SHP77 (cell line): ENCODE measurements around the gene DYNLT2B.
"Not testable (repeated sequence)": the region's sequence is repeated elsewhere in the genome, so short reads cannot be mapped to it uniquely, and the experiment has no call there.

ENCODE experiments used
- DNase-seq, 2 experiments: peaks; one replicate each; lab custom pipeline; 2025; lab: John Stamatoyannopoulos, UW

Gene DYNLT2B

DNA sequence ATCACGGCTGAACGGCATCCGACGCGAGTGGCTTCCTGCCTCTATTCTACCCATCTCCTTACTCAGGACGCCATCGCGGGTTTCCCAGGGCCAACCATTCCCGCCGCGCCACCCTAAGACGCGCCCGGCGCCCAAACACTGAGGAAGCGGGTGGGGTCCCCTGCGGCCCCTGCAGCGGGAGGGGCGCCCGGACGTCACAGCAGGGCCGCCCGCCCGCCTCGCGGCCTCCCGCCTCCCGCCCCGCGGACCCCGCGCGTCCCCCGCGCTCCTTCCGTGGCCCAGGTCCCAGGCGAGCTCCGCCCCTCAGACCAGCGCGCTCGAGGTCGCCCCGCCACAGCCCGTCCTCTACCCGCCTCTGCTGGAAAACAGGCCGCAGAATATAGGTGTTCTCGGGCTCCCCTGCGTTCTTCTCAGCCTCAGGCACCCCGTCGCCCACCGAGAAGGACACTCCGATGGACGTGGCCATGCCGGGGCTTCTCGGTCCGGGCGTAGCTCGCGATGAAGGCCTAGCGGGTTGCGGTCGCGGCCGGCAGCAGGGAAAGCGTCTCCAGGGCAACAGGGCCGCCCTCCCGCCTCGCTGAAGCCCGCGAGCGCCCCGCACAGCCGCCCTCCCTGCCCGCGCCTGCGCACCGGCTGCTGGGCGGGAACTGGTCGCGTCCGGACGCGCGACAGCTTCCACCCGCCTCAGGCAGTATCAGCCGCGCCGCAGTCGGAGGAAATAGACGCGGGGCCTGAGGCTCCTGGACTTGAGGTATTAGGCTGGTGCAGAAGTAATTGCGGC lies at the start of gene DYNLT2B:
TSS of gene DYNLT2B (minus strand) at position 554 of the 781 bp plus-strand sequence. CDS start at position 466, 88 bp downstream.
- DNase-seq, result peak; percentile 32 to 72

DNA sequence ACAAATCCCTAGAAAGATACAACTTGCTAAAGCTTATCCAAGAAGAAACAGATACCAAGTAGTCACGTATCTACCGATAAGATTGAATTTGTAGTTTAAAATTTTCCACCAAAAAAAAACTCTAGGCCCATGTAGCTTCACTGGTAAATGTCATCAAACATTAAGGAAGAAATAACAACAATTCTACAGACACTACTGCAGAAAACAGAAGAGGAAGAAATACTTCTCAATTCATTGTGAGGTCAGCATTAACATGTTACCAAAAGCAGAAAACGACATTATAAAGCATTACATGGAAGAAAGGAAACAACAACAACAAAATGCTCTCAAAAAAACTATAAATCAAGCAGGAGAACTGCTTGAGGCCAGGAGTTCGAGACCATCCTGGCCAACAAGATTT lies 47.7 kb upstream of the DYNLT2B start:
- no peak for DNase-seq

DNA sequence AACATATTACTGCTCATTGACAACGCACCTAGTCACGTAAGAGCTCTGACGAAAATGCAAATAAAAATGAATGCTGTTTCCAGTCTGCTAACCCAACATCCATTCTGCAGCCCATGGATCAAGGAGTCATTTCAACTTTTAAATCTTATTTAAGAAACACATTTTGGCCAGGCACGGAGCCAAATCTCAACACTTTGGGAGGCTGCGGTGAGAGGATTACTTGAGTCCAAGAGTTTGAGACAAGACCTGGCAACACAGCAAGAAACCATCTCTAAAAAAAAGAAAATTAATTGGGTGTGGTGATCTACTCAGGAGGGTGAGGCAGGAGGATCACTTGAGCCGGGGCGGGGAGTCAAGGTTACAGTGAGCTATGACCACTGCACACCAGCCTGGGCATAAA lies 42.5 kb upstream of the DYNLT2B start:
- DNase-seq, result no peak

DNA sequence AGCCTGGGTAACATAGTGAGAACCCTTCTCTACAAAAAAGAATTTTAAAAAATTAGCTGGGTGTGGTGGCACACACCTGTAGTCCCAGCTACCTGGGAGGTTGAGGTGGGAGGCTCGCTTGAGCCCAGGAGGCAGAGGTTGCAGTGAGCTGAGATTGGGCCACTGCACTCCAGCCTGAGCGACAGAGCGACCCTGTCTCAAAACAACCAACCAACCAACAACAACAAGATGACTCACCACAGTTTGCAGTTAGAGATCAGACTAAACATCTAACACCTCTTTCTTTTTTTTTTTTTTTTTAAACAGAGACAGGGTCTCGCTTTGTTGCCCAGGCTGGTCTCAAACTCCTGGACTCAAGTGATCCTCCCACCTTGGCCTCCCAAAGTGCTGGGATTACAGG lies 40.5 kb upstream of the DYNLT2B start:
- DNase-seq, result not testable (repeated sequence)

DNA sequence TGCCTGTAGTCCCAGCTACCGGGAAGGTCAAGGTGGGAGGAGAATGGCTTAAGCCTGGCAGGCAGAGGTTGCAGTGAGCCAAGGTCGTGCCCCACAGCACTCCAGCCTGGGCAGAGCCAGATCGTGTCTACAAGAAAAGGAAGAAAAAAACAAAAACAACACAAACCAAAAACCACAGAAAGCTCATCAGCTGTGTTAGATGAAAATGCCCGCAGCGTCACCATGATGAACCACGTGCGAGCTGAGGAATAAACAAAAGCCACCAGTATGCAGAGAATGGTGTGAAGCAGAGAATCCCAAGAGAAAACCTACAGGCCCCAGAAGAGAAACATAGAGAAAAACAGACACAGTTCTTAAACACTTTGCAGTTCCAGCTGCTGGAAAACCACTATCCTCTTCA lies 39.9 kb upstream of the DYNLT2B start:
- no peak for DNase-seq

DNA sequence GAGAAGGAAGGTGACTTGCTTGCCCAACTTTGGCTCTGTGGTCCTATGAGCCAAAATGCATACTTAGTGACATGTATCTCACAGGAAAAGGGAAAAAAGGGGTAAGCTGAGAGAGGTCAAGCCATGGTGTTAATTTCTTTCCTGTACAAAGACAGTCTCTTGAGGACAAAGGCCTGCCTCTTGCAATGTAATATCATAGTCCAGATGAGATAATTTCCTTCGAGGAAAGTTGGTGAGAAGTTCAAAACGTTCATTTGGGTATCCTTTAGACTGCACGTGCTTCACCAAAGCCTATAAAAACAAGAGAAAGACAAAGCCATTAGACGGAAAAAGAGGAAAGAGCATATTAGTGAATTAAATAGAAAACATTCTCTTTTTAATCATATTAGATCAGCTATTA lies 38.5 kb upstream of the DYNLT2B start:
- DNase-seq, result no peak

DNA sequence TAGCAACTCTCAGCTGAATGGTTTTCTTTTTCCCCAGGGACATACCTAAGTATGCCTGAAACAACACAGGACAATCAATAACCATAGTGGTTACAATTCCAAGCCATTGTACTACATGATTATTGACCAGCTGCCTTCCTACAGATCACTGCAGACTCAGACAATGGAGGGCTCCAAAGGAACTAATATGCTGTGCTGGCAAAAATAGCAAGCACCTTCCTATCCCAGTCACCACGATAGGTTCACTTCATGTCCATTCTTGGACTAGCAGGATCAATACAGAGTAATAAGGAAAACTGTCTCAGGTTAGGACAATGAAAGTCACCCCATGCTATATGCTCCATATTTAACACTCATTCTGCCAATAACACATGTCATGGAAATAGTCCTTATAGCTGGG lies 37.6 kb upstream of the DYNLT2B start:
- no peak for DNase-seq

DNA sequence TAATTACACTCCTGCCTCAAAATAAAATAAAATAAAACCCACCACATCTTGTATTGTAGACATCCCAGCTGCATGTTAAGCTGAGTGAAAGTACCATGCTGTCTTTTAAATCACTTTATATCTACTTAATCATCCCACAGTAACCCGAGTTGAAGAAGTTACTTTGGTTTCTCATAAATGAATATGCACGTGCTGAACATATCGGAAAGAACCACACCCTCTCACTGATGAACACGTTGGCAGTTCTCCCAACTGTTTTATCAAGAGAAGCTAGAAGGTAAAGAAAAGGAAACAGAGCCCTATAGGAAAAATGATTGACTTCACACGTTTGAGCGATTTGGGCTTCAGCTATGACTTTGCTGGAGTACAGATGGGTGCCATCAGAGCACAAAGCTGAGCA lies 36.1 kb upstream of the DYNLT2B start:
- no peak for DNase-seq

DNA sequence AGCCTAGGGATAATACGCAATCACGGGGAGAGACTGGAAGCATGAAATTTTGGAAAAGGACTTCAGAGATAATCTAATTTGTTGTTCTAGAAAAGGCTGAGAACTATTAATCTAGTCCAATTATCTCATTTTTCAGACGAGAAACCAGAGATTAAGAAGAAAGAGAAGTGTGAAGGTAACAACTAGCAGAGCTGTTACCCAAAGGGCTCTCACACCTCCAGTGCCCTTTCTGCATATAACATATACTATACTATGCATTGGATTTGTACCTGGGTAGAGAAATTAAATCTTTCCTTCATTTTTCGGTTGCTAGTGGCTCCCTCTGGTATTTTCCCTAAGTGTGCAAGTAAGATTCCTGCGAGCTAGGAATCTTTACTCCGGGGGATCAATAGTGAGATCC lies 33.5 kb upstream of the DYNLT2B start:
- no peak for DNase-seq

DNA sequence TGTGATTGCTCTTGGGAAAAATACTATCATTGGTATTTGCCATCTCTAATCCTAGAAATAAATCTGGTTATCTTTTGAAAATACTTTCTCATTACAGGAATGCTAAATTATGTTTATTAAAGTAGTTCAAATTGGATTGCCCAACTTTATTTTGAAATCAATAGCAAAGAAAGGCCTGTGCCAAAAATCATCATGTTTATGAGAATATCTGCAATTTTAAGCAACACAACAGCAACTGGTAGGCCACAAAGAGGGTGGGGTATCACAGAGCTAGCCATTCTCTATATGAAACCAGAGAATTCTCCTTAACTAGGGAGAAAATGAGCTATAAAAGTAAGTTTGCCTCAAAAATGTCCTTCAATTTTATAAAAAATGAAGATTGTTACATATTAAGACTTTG lies 32.0 kb upstream of the DYNLT2B start:
- DNase-seq, result no peak

DNA sequence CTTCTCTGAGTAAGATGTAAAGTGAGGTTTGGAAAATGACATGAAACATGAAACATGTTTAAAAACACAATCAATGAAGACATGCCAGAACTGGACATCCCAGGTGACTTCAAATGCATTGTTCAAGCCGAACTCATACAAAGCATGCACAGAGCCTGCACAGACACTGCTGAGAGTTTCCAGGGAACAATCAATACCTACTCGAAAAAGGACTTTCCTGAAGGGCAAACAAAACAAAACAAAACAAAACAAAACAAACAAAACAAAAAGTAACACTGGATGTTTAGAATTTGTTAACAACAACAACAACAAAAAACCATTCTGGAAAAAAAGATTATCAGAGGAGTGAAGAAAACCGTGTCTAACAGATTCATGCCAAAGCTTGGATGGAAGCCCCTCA lies 30.7 kb upstream of the DYNLT2B start:
- no peak for DNase-seq

DNA sequence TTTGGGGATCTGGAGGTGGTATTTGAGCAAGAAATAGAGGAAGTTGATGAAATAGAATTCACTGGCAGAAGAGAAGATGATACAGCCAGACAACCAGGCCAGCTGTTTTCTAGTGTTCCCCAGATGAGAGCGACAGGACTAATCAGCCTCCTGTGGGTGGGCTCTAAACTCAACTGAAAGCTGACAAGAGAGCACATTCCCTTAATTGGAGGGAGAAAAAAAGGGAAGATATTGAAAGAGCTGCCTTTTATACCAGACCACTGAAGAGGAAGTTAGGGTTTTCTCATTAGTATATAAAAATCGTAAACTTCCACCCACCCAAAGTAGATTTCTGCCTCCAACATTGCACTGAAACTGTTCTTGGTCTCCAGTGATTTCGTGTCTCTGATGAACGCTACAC lies 26.6 kb upstream of the DYNLT2B start:
- no peak for DNase-seq

DNA sequence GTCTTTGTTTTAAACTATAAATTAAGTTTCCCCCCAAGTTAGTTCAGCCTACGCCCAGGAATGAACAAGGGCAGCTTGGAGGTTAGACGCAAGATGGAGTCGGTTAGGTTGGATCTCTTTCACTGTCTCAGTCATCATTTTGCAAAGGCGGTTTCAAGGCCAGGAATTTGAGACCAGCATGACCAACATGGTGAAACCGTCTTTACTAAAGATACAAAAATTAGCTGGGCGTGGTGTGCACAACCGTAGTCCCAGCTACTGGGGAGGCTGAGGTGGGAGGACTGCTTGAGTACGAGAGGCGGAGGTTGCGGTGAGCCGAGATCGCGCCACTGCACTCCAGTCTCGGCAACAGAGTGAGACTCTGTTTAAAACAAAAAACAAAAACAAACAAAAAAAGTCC lies 25.9 kb upstream of the DYNLT2B start:
- DNase-seq, result not testable (repeated sequence)

DNA sequence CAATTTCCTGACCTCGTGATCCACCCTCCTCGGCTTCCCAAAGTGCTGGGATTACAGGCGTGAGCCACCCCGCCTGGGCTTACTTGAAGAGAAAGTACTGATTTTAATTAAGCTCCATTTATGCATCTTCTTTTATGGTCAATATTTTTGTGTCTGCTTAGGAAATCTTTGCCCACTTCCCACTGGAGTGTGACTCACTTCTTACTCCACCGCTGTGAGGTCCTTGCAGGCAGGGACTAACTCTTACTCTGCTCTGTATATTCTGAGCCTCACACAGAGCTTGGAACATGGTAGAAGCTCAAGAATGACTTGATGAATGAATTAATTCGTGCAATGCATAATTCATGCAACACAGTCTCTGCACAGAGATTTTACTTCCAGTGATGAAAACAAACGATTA lies 23.1 kb upstream of the DYNLT2B start:
- no peak for DNase-seq

DNA sequence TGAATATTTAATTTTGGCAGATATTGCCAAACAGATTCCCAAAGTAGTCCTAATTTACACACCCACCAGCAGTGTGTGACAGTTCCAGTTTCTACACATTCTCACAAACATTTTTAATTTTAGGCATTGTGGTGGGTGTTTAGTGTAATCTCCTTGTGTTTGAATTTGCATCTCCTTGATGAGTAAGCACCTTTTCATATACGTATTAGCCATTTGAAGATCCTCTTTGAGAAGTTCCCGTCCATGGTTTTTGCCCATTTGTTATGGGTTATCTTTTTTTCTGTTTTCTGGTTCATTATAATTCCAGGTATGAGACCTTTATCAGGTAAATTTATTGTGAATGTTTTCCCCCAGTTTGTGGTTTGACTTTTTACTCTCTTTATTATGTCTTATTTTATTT lies 22.4 kb upstream of the DYNLT2B start:
- DNase-seq, result no peak

DNA sequence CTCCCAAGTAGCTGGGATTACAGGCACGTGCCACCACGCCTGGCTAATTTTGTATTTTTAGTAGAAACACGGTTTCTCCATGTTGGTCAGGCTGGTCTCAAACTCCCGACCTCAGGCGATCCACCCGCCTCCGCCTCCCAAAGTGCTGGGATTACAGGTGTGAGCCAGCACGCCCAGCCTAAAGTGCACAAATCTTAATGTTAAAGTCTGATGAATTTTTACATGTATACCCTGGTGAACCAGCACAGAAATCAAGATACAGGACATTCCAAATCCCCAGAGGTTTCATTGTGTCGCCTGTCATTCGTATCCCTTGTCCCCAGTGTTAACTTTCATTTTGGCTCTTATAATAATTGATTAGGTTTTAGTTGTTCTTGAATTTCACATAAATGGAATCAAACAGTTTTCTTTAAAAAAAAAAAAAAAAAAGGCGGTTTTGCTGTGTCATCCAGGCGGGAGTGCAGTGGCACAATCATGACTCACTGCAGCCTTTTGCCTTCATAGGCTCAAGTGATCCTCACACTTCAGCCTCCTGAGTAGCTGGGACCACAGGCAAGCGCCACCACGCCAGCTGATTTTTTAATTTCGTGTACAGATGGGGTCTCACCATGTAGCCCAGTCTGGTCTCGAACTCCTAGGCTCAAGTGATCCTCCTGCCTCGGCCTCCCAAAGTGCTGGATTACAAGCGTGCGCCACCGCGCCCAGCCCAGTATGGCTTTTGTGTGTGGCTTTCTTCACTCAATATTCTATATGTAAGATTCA lies 21.6 kb upstream of the DYNLT2B start:
- DNase-seq, result no peak

DNA sequence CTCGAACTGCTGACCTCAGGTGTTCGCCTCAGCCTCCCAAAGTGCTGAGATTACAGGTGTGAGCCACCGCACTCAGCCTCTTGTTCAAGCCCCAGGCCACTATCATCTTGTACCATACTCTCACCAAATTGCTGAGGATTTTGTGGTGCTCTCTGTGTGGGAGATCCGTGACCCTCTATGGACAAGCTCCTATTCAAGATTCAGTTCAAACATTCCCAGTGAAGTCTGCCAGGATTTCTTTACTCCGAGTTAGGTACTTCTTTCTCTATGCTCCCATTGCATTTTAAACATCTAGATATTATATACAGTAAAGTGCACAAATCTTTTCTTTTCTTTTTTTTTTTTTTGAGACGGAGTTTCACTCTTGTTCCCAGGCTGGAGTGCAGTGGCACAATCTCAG lies 21.0 kb upstream of the DYNLT2B start:
- no peak for DNase-seq

DNA sequence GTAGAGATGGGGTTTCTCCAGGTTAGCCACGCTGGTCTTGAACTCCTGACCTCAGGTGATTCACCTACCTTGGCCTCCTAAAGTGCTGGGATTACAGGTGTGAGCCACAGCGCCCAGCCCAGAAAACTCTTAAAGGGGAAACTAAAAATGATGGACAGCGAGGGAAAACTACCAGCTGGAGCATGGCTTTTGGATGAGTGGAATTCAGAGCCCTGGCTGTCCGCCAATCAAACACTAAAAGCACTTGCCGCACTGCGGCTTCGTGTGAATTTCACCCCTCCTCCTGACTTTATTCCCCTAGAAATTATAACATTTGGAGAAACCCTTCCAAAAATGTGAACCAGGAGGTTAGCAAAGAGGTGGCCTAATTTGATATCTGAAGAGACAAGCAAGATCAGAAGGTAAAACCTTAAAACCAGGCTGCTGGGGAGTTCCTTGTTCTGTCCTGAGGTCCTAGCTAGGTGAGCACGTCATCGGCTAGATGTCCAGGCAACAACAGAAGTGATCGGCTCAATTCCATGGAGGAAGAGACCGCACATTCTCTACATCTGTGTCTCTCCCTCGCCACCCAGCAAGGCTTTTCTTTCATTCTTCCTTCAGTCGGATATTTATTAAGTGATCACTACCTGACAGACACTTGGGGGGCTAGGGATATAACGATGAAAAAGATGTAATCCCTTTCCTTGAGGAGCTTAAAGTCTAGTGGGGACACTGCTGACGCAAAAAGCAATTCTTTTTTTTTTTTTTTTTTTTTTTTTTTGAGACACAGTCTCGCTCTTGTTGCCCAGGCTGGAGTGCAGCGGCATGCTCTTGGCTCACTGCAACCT lies 18.5 kb upstream of the DYNLT2B start:
- peak; percentile 21 to 33 for DNase-seq

DNA sequence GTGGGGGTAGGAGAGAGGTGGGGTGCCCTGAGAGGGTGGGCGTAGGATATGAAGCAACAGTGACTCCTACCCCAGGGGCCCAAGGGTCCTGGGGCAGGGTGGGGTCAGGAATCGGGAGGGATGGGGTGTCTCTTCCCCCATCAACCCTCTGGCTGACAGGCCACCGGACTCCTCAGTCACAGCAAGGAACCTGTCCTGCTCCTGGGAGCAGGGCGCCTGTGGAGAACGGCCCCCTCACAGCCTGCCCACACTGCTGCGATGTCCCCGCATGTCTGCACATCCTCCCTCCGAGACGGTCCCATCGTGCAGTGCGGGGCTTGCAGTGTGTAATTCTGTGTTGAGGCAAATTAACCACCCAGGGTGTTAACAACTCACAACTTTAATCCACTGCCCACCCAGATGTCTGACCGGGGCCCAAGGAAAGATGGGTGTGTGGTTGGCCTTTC lies 17.5 kb upstream of the DYNLT2B start:
- DNase-seq, result no peak

DNA sequence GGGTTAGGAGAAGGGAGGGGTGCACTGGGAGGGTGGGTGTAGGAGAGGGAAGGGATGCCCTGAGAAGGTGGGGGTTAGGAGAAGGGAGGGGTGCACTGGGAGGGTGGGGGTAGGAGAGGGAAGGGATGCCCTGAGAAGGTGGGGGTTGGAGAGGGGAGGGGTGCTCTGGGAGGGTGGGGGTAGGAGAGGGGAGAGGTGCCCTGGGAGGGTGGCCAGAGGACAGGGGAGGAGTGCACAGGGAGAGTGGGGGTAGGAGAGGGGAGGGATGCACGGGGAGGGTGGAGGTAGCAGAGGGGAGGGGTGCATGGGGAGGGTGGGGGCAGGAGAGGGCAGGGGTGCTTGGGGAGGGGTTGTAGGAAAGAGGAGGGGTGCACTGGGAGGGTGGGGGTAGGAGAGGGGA lies 16.9 kb upstream of the DYNLT2B start:
- no peak for DNase-seq

DNA sequence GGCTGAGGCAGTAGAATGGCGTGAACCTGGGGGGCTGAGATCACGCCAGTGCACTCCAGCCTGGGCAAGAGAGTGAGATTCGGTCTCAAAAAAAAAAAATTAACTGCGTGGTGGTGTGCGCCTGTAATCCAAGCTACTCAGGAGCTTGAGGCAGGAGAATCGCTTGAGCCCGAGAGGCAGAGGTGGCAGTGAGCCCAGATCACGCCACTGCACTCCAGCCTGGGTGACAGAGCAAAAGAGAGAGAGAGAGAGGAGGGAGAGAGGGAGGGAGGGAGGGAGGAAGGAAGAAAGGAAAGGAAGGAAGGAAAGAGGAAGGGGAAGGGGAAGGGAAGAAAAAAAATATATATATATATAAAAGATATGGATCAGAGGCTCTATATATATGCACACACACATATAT lies 14.1 kb upstream of the DYNLT2B start:
- no peak for DNase-seq

DNA sequence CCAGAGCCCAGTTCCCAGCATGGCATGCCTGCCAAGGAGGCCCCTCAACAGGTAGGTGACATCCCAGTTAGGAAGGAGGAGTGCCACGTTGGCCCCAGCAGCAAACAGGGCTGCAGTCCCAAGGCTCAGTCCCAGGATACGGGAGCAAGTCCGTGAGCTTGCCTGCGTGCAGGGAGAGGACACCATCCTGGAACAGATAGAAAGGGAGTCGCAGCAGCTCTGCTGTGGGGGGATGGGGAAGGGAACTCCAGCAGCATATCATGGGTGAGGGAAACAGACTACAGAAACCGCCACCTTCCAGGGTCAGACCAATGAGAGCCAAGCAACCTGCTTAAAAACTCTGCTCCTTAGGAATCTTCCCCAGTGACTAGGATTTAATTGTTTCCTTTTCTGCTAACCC lies 9.4 kb upstream of the DYNLT2B start:
- no peak for DNase-seq

DNA sequence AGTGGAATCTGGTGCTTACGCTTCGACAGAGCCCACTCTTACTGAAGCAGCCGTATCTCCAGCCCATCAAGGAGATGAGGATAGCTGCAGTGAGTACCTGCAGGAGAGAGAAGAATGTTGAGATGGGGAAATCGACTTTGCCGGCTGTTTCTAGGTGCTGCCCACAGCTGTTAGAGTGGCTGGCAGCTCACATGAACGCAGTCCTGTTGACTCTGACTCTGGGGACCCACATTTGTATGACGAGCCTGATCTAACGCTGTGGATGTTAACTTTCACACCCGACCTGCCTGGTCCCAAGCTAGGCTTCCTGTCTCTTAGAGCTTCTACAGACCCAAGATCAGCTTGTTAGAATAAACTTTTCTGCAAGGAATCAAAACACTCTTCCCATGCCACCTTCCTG lies 8.9 kb upstream of the DYNLT2B start:
- DNase-seq, result no peak
